GM18517 (cell line): Measurements from ENCODE around the gene CLCN7.
"Not testable (repeated sequence)": the region's sequence is repeated elsewhere in the genome, so short reads cannot be mapped to it uniquely, and the experiment has no call there.

Experiments used
- ATAC-seq: cut with Tn5 transposase; IDR thresholded peaks from one replicate; pipeline ENCODE4 v1.9.1; 2021; ENCODE audit warnings: mild to moderate bottlenecking, moderate library complexity; ENCODE audit not compliant: unreplicated experiment

The CLCN7 gene

DNA sequence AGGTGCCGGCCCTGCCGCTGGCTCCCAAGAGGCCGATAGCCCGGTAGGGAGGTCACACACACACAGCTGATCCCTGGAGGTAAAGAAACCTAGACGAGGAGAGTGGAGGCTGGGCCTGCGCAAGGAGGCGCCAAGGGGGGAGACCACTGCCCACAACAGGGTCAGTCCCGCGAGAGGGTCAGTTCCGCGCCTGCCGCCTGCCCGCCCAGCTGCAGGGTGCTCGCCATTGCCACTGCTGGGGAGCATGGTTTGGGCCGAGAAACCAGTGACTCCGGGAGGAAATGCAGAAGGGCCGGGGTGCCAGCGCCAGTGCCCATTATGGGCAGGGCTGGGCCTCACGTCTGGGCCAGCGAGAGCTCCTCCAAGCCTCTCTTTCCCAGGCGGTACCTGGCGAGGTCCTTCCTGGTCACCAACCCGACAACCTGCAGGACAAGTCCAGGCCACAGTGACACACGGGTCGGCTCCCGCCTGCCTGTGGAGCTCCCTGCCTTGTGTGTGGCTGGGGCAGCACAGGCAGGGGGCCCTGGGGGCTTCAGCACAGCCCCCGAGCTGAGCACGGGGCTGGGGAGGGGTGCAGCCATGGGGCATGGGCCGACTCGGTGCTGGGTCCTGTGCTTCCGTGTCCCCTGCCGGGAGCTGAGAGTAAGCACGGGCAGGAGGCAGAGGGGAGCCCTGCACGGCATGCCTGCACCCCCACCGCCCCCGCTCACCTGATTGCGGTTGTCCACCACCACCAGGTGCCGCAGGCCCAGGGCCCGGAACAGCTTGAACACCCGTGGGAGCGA, 28.3 kb downstream of the CLCN7 start:
- ATAC-seq, result no peak

DNA sequence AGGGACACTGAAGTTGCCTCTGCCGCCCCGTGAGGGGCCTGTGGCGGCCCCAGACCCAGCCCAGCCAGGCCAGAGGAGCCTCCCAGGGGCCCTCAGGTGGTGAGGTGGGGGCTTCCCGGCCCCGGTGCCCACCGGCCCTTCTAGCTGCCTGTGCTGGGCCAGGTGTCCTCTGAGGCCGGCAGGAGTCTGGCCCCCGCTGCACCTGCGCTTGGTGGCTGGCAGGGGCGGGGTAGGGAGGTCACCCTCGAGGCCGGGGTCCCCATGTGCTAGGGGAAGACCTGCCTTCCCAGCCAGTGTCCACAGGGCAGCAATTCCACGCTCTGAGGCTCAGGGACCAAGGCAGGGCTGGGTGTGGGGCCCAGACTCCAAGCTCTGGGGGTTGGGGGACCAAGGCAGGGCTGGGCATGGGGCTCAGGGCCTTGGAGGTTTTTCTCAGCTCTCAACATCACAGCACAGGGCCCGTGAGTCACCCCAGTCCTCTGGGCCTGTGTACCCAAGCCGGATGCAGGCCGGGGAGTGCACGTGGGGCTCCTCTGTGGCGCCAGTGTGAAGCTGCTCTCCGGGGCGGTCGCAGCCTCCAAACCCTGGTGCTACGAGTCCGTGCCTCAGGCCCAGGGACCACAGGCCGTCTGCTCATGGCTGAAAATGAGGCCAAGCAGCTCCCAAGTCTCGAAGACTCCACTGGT, 29.2 kb downstream of the CLCN7 start:
- ATAC-seq, result no peak

DNA sequence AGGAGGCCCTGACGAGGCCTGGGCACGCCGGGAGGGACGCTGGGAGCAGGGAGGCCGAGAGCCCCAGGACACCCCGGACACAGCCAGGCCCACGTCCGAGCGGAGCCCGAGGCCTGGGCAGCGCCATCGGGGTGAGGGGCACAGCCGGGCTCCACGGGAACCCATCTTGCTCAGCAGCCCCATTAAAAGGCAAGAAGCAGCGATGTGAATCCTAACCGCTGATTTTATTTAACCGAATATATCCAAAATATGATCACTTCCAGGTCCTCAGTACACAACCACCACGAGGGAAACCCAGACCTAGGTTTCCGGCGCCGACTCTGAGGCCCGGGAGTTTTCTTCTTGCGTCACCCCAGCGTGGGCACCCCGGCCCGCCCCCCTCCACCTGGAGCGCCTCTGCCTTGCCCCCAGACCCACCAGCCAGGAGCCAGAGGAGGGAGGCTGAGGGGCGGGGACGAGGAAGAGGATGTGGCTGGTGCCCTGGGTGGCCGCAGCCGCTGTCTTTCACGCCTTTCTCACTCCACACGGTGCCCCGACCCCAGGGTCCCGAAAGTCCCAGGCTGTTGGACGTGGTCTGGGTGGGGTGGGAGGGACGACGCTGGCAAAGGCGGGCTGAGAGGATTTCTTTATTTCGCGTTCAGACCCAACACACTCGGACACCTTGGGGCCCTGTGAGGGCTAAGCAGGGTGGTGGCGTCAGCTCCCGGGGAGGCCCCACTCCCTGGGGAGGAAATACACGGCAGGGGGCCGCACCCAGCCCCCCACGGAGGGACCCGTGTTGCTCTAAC, 29.9 kb downstream of the CLCN7 start:
- ATAC-seq, result no peak

GRCh38 chr16:1443980-1444729, 30.7 kb downstream of the CLCN7 start, which contains the start of gene CCDC154:
Gene CCDC154 (minus strand): TSS chr16:1444556. CDS start chr16:1444322, 234 bp downstream.
- no peak for ATAC-seq

GRCh38 chr16:1443403-1443973, 31.3 kb downstream of the CLCN7 start:
- ATAC-seq, result no peak

GRCh38 chr16:1442697-1443096, 32.1 kb downstream of the CLCN7 start:
- ATAC-seq, result no peak

DNA sequence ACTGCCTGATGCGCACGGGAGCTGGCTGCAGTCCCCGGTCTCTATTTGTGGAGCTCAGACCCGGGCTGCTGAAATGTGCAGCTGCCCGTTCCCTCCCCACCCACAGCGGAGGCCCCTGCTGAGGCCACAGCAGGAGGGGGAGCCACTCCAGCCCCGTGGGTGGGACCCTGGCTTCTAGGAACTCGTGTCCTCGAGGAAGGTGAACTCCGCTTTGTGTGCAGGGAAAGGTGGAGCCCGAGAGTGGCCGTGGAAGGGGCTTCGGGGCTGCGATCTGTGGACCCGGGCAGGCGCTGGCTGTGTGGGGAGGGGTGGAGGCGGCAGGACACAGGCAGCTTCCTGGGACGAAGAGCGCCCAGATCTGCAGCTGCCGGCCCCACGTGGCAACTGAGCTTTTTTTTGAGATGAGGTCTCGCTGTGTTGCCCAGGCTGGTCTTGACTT, 33.4 kb downstream of the CLCN7 start:
- ATAC-seq, result no peak

DNA sequence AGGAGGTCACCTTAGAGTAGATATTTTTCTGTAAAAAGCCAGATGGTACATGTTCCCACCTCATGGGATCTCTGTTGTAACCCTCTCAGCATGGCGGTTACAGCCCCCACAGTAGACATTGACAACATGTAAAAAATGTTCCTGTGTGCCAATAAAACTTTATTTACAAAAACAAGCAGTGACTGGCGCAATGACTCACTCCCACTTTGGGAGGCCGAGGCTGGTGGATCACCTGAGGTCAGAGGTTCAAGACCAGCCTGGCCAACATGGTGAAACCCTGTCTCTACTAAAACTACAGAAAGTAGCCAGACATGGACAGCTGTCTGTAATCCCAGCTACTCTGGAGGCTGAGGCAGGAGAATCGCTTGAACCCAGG, 35.1 kb downstream of the CLCN7 start:
- ATAC-seq, result not testable (repeated sequence)

DNA sequence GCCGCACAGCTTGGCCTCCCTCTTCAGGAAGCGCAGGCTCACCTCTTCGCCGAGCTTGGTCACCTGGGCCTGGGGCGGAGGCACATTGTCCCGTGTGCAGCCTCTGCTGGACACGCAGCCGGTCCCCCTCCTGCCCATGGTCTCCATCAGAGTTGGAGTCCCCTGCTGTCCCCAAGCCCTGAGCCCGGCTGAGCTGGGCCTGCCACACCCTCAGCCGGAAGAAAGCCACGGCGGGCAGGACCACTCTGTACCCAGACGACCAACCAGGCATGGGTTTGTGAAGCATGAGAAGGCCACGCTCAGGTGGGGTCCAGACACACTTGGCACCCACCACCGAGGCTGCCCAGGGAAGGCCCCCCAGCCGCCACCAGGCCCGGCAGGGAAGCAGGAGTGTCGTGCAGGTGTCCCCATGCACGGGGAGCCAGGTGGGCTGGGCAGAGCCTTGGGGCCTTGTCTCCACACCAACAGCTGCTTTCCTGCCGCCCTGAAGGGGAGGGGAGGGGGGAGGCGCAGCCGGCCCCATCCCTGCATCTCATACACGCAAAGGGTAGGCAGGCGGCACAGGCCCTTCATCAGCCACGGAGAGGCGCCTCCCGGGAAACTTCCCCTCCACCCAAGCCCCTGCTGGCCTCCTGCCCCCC, 35.6 kb downstream of the CLCN7 start:
- ATAC-seq, result no peak

DNA sequence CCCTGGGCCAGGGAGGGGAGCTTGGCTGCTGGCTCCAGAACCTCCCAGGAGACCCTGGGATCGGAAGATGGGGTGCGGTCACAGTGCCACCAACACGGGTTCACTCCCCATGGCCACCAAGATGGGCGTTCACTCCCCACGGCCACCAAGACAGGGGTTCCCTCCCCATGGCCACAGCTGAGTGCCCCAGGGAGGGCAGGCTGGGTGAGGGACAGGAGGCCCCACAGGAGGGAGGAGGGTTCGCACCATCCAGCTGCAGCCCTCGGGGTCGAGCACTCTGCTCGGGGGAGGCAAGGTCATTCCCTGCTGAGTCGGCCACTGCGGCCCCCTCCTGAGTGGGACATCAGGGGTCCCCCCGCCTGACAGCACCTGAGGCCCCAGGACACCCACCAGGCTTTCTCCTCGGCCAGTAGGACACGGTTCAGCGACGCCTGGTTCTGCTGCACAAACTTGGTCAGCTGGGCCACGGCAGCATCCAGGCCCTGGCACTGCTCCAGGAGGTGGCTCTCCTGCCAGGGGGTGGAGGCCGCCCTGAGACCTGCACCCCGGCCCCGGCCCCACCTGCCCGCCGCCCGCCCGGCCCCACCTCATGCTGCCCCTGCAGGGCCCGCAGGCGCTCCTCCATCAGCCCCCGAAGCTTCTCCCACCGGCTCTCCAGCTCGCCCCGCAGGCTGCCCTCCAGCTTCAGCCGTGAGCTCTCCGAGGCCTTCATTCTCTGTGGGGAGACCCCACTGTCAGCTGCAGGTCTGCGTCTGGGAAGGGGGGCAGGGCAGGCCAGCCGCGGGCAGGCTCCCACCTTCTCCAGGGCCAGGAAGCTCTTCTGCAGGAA, 36.4 kb downstream of the CLCN7 start:
- no peak for ATAC-seq

GRCh38 chr16:1437606-1438005, 37.2 kb downstream of the CLCN7 start:
- no peak for ATAC-seq

GRCh38 chr16:1436731-1437355, 38.0 kb downstream of the CLCN7 start:
- ATAC-seq, result no peak

- no peak for ATAC-seq
Measured at GRCh38 chr16:1435921-1436697, 38.7 kb downstream of the CLCN7 start.

DNA sequence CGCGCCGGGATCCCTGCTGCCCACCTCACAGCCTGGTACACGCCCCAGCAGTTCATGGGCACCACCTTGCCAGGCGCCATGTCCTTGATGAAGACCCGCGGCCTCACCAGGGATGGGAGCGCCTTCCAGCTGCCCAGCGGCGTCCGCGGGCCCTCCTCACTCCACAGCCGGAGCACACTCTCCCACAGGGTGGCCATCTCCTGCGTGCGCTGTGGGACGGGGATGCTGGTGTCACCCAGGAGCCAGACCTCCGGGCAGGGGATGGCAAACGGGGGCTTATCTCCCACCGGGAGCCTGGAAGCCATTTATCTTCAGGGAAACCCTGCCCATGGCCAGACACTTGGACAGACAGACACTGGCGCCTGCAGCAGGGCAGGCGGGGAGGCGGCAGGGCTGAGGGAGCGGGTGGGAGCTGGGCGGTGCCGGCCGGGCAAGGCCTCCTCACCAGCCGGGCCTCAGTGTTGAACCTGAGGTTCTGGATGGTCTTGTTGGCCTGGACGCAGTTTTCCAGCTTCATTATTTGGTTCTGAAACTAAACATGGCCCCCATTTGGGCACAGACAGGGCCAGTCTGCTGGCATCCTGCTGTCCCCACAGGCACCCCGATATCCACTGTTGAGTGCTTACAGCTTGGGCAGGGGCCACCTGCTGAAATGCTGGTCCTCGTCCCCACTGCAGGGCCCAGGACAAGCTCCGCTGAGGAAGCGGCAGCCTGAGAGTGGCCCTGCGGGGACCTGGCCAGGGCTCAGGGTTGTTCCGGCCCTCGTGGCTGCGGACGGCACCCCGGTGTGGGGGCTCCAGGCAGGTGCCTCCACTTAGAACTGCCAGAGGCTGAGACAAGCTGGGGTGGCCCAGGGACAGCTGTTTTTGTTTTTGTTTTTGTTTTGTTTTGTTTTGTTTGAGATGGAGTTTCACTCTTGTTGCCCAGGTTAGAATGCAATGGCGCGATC, 39.9 kb downstream of the CLCN7 start:
- no peak for ATAC-seq

DNA sequence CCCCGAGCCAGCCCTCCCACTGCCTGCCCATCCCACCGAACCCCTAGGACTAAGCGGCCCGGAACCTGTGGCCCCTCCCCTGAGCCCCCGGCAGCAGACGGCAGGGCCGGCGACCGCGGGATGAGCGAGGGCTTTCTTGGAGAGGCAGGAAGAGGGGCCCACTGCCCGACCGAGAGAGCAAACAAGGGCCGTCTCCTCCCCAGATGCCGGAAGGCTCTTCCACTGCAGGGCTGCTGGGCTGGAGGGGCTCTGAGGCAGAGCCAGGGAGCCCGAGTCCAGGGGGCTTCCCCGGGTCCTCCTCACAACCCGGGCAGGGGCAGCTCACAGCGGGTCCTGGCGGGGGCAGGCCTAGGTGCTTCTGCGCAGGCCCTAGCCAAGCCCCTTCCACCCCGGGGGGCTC, 41.1 kb downstream of the CLCN7 start:
- no peak for ATAC-seq

DNA sequence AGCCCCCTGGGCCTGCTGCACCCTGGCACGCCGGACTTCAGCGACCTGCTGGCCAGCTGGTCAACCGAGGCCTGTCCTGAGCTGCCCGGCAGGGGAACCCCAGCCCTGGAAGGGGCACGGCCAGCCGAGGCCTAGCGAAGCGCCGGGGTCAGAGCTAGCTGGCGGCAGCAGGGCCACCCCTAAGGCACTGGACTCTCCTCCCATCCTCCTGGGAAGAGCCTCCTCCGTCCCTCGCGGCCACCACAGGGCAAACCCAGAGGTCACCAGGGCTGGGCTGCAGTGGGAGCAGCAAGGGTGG, 41.6 kb downstream of the CLCN7 start:
- no peak for ATAC-seq
